K562 (cell line): ENCODE measurements around the gene GLG1. TPM values are rescaled to one million over a fixed set of nuclear protein-coding genes. Genes with fewer than 3 reads are reported as not detected.

ENCODE experiments used
- ATAC-seq: fragments of 200-7000 bp; cut with Tn5 transposase; 3 replicates; pipeline ENCODE4 v1.9.1; 2020; ENCODE audit warnings: moderate library complexity
- BruUV-seq: library from RNA; stranded (reverse); fragments of 400-500 nt; replicated peaks from 2 replicates; lab custom pipeline; 2021; lab: Mats Ljungman, UMichigan
- CTCF ChIA-PET: fragments of 300-600 bp; formaldehyde crosslinking; extraction: SDS; loops from one replicate; lab custom pipeline; 2021; ENCODE audit warnings: low intra/inter-chr PET ratio; lab: Yijun Ruan, JAX
- POLR2A ChIA-PET: fragments of 300-600, 350-650 bp; sonication (Branson Sonifier 250); formaldehyde crosslinking; extraction: SDS; loops from one replicate; lab custom pipeline; 2021; ENCODE audit warnings: antibody characterized with exemption, inconsistent platforms; lab: Yijun Ruan, JAX
- DNase-seq, 4 experiments: peaks; one replicate each; pipeline versions ENCODE4 v3.0.0 to v3.0.0-alpha.2; 2011 to 2018; ENCODE audit warnings: low spot score in 3 of 4, mixed read lengths in 3 of 4; ENCODE audit errors: extremely low read depth in 1 of 4
- FAIRE-seq: peaks from 2 replicates; lab custom pipeline; 2011; peaks lifted over from hg19 to GRCh38; lab: Jason Lieb, UNC
- H2AFZ ChIP-seq: 2 replicates; pipeline ENCODE4 v1.6.0; 2011; ENCODE audit warnings: low read depth, low read length, control low read depth, inconsistent platforms
- H3K27ac ChIP-seq: fragments of 200-600 bp; 3 replicates; pipeline ENCODE4 v1.8.0; 2011; ENCODE audit warnings: low read depth, mild to moderate bottlenecking, control low read depth, inconsistent platforms, low read length, moderate library complexity, mixed read lengths; ENCODE audit errors: extremely low read depth
- H3K27me3 ChIP-seq, 2 experiments: fragments of 300-600 bp in 1 of 2; 2 replicates in 1 of 2; 3 replicates in 1 of 2; pipeline versions ENCODE4 v1.6.0 to v1.8.0; 2011; ENCODE audit warnings: inconsistent platforms in 2 of 2, low read length in 2 of 2, mild to moderate bottlenecking in 1 of 2, mixed read lengths in 1 of 2, moderate library complexity in 1 of 2; ENCODE audit not compliant: control insufficient read depth in 2 of 2, insufficient read depth in 2 of 2
- H3K36me3 ChIP-seq: fragments of 300-600 bp; 3 replicates; pipeline ENCODE4 v1.8.0; 2011; ENCODE audit warnings: mild to moderate bottlenecking, low read length, inconsistent platforms; ENCODE audit not compliant: control insufficient read depth, insufficient read depth
- H3K4me1 ChIP-seq, 2 experiments: fragments of 200-600 bp in 1 of 2; replicated peaks in 1 of 2; 2 replicates in 1 of 2; 3 replicates in 1 of 2; pipeline versions ENCODE4 v1.5.1 to v1.8.0; 2011; ENCODE audit warnings: inconsistent platforms in 2 of 2, low read length in 2 of 2, mild to moderate bottlenecking in 1 of 2, mixed read lengths in 1 of 2, moderate library complexity in 1 of 2; ENCODE audit not compliant: control insufficient read depth in 2 of 2, insufficient read depth in 2 of 2
- H3K4me2 ChIP-seq: 2 replicates; pipeline ENCODE4 v1.6.1; 2011; ENCODE audit warnings: low read length, control low read depth, inconsistent platforms, mixed read lengths; ENCODE audit not compliant: insufficient read depth
- H3K4me3 ChIP-seq: fragments of 200-600 bp; sonication (generic), shearing (Covaris generic); 2 replicates; pipeline ENCODE4 v1.5.1; 2016; ENCODE audit warnings: control low read depth, inconsistent platforms
- H3K79me2 ChIP-seq: fragments of 200-600 bp; 3 replicates; pipeline ENCODE4 v1.8.0; 2011; ENCODE audit warnings: low read length, inconsistent platforms; ENCODE audit not compliant: control insufficient read depth, insufficient read depth
- H3K9ac ChIP-seq, 2 experiments: 2 replicates each; pipeline versions ENCODE4 v1.6.0 to v1.6.1; 2011; ENCODE audit warnings: low read depth in 2 of 2, low read length in 2 of 2, control low read depth in 1 of 2, inconsistent platforms in 1 of 2, mild to moderate bottlenecking in 1 of 2, mixed read lengths in 1 of 2; ENCODE audit not compliant: insufficient read depth in 1 of 2
- H3K9me1 ChIP-seq: one replicate; pipeline ENCODE4 v1.6.0; 2011; ENCODE audit warnings: inconsistent platforms, mild to moderate bottlenecking, low read length, moderate library complexity; ENCODE audit not compliant: control insufficient read depth, insufficient read depth
- H3K9me3 ChIP-seq: replicated peaks from 2 replicates; pipeline ENCODE4 v1.5.1; 2011; ENCODE audit warnings: low read depth, low read length, inconsistent platforms; ENCODE audit not compliant: control insufficient read depth, insufficient read depth
- H4K20me1 ChIP-seq: replicated peaks from 2 replicates; pipeline ENCODE4 v1.6.1; 2011; ENCODE audit warnings: low read length, inconsistent platforms, mixed read lengths; ENCODE audit not compliant: control insufficient read depth, insufficient read depth
- CBX8 ChIP-seq: fragments of 200-600 bp; sonication (generic); IDR thresholded peaks from 2 replicates; pipeline ENCODE4 v1.6.1; 2012; ENCODE audit warnings: borderline replicate concordance, mixed run types, low read depth, mild to moderate bottlenecking, moderate library complexity, mixed read lengths, low read length, control low read depth, inconsistent platforms; ENCODE audit not compliant: poor library complexity, severe bottlenecking; ENCODE audit errors: extremely low read depth
- E2F6 ChIP-seq, 2 experiments: IDR thresholded peaks; 2 replicates each; pipeline ENCODE4 v1.6.1; 2011; ENCODE audit warnings: borderline replicate concordance in 1 of 2, control low read depth in 1 of 2, low read depth in 1 of 2, low read length in 1 of 2, mild to moderate bottlenecking in 1 of 2, mixed read lengths in 1 of 2, moderate library complexity in 1 of 2; ENCODE audit not compliant: insufficient read depth in 1 of 2, insufficient read length in 1 of 2, poor library complexity in 1 of 2, severe bottlenecking in 1 of 2; ENCODE audit errors: extremely low read depth in 1 of 2
- NR3C1 ChIP-seq: sonication (generic); formaldehyde crosslinking; IDR thresholded peaks from 2 replicates; pipeline ENCODE4 v1.8.1; 2022; ENCODE audit warnings: missing genetic modification reagents
- PML ChIP-seq: IDR thresholded peaks from 2 replicates; pipeline ENCODE4 v1.6.1; 2012; ENCODE audit warnings: low read length, inconsistent platforms
- RNF2 ChIP-seq: sonication (generic); IDR thresholded peaks from 2 replicates; pipeline ENCODE4 v1.6.1; 2016
- RNF219 ChIP-seq: fragments of 250-450 bp; sonication (Bioruptor Pico); IDR thresholded peaks from 2 replicates; pipeline ENCODE4 v1.5.0; 2022; ENCODE audit warnings: mild to moderate bottlenecking
- ZBTB40 ChIP-seq, 2 experiments: fragments of 450-650 bp in 1 of 2; sonication (generic) in 1 of 2; formaldehyde crosslinking in 1 of 2; IDR thresholded peaks; 2 replicates each; pipeline versions ENCODE4 v1.7.1 to v1.9.0; 2016 to 2022; ENCODE audit warnings: inconsistent platforms in 1 of 2, mild to moderate bottlenecking in 1 of 2, missing genetic modification reagents in 1 of 2
- WGBS: fragments of 100-300 bp; shearing (Covaris generic); methylation state at CpG from one replicate; pipeline ENCODE4 v1.1.6; 2016; ENCODE audit warnings: low coverage, mixed read lengths; ENCODE audit not compliant: insufficient coverage; ENCODE audit errors: missing lambda C conversion rate; 5-methylcytosine and 5-hydroxymethylcytosine counted together
- in situ Hi-C: fragments of 300-500 bp; cut with MboI; formaldehyde crosslinking; loops from 4 replicates; pipeline ENCODE4 v1.15.0; 2018; ENCODE audit warnings: inconsistent platforms, mixed read lengths
- intact Hi-C: fragments of 100-400 bp; cut with micrococcal nuclease; formaldehyde crosslinking; loops from 2 replicates; pipeline ENCODE4 v1.14.2; 2022
- polyA plus RNA-seq, 8 experiments: library from polyadenylated mRNA; depleted of rRNA in 4 of 8; stranded (reverse) in 5 of 8; unstranded in 3 of 8; fragments of >200 nt; fragmentation: Nextera tagmentation in 2 of 8; fragmentation: Illumina TruSeq in 1 of 8; extraction: Ambion mirVana in 2 of 8; extraction: Trizol in 1 of 8; gene quantifications; 2 replicates each; pipeline versions ENCODE4 v1.2.1 to v1.2.3, GENCODE V29; 2011 to 2014; ENCODE audit warnings: inconsistent platforms in 1 of 8, missing spikeins in 1 of 8
- total RNA-seq, 7 experiments: library from RNA; depleted of rRNA in 6 of 7; stranded (reverse); fragments of >200 nt in 6 of 7; fragmentation: Illumina TruSeq in 2 of 7; extraction: Trizol in 2 of 7; gene quantifications; 2 replicates each; pipeline versions ENCODE4 v1.2.1 to v1.2.3, GENCODE V29; 2011 to 2021; ENCODE audit warnings: low replicate concordance in 1 of 7

GLG1 gene
- total and polyA plus RNA-seq, 9 of the 15 experiments (the other 6 are each of a cell fraction or from before 2014, with no cell fraction given) = 6.2 to 36.0 (median 23.6) TPM

- H3K27ac ChIP-seq = no peak overlapping the region
- H3K4me3 ChIP-seq = no peak overlapping the region
- BruUV-seq = no TSS peak
- intact Hi-C loops = no loop called here
- H3K9me1 ChIP-seq = no peaks in the 10 kb centered on the region
- ChIA-PET POLR2A (interaction anchor here (0.7 kb wide), 1 partner anchor 175 kb away, joined by 3 read pairs; no protein-coding TSS in a partner anchor), CTCF (no interaction called here)
- no peaks in the 10 kb centered on the region for H3K4me1 ChIP-seq
- H3K27me3 ChIP-seq = no peaks in the 10 kb centered on the region
- no peaks in the 10 kb centered on the region for H3K79me2 ChIP-seq
- 83% methylated on average over 4 of the region's 4 CpGs for WGBS
- H4K20me1 ChIP-seq = no peaks in the 10 kb centered on the region
- in situ Hi-C loops = no loop called here
- no peak overlapping the region for H2AFZ ChIP-seq
- peaks cover 67% of the 10 kb centered on the region; the same call in 2 of the 3 replicates for H3K36me3 ChIP-seq
- no peak overlapping the region for H3K9ac ChIP-seq
- no peak for FAIRE-seq
- no peak for DNase-seq
- ATAC-seq = no peak
- no peak overlapping the region for H3K4me2 ChIP-seq
- no peaks in the 10 kb centered on the region for H3K9me3 ChIP-seq
- TF ChIP-seq ZBTB40 (IDR thresholded peaks at IDR 0.05) = no peak
- no peak for TF ChIP-seq ZBTB40 (CRISPR knock-in tag; IDR thresholded peaks at IDR 0.05)
- TF ChIP-seq RNF219 (CRISPR knock-in tag) = no peak
- TF ChIP-seq E2F6 (IDR thresholded peaks at IDR 0.05; ENCODE audit: borderline replicate concordance in 1 of 2, extremely low read depth in 1 of 2, insufficient read depth in 1 of 2, insufficient read length in 1 of 2, low read depth in 1 of 2, low read length in 1 of 2, poor library complexity in 1 of 2, severe bottlenecking in 1 of 2) = no peak
- no peak for TF ChIP-seq NR3C1
- TF ChIP-seq CBX8 = no peak
- no peak for TF ChIP-seq RNF2
- TF ChIP-seq PML = no peak
Measured at GRCh38 chr16:74462361-74462760, 144.6 kb downstream of the GLG1 start.
